GM12878 (cell line): ENCODE results near the gene DCP1A.

Experiments used
- CREM ChIP-seq: IDR thresholded peaks from 2 replicates; pipeline ENCODE4 v1.6.1; 2014; ENCODE audit warnings: antibody characterized with exemption, low read depth
- RELB ChIP-seq: fragments of 450-650 bp; IDR thresholded peaks from 2 replicates; pipeline ENCODE4 v1.6.1; 2017; ENCODE audit warnings: low read depth, mild to moderate bottlenecking, moderate library complexity
- ZBTB11 ChIP-seq: fragments of 450-650 bp; formaldehyde crosslinking; IDR thresholded peaks from 2 replicates; pipeline ENCODE4 v1.5.0; 2022; ENCODE audit warnings: mild to moderate bottlenecking, missing genetic modification characterization

- TF ChIP-seq ZBTB11 (no peak), RELB (no peak), CREM (no peak)
Observed at GRCh38 chr3:53324105-53324504, 23.2 kb downstream of the DCP1A start.
